Left hindlimb (tissue), 1 donor: ENCODE data around the gene REC114.

ENCODE experiments used
- DNase-seq: peaks from one replicate; pipeline ENCODE4 v3.0.0-alpha.2; 2018

Gene REC114

DNA sequence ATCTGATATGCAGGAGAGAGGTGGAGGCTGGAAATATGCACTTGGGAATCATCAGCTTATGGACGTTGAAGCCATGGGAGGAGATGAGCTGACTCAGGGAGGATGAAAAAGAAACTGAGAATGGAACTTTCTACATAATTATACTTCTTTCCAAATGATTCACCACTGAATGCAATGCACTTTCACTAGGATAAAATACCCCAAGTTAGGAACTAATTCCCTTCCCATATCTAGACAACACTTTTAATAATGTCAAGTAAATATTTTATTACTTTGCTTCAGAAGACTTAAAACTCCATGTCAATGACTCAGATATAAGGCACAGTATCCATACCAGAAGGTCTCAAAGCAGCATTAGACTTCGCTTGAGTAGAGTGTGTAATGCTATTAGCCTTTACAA, 166.0 kb downstream of the REC114 start:
- no peak for DNase-seq
